Endothelial cell of umbilical vein (primary cell): ENCODE data around the gene RGS10. TPM values are rescaled to one million over a fixed set of nuclear protein-coding genes. Genes with fewer than 3 reads are reported as not detected.

Source experiments
- BruUV-seq: library from RNA; stranded (reverse); fragments of 400-500 nt; replicated peaks from 2 replicates; lab custom pipeline; 2021; lab: Mats Ljungman, UMichigan
- CTCF ChIA-PET: fragments of 300-600, 350-600 bp; sonication (Branson Sonifier 250); formaldehyde crosslinking; loops from one replicate; lab custom pipeline; 2021; ENCODE audit warnings: antibody characterized with exemption, inconsistent platforms; lab: Charles Lee
- POLR2A ChIA-PET: fragments of 300-600, 350-600 bp; sonication (Branson Sonifier 250); formaldehyde crosslinking; loops from one replicate; lab custom pipeline; 2021; ENCODE audit warnings: antibody characterized with exemption, inconsistent platforms; lab: Charles Lee
- DNase-seq: peaks from one replicate; pipeline ENCODE4 v3.0.0-alpha.2; 2011; ENCODE audit warnings: low read depth, low spot score
- FAIRE-seq: peaks from 2 replicates; lab custom pipeline; 2011; peaks lifted over from hg19 to GRCh38; lab: Jason Lieb, UNC
- H2AFZ ChIP-seq: 2 replicates; pipeline ENCODE4 v1.6.0; 2012; ENCODE audit warnings: low read depth, low read length, control low read depth, inconsistent platforms
- H3K27ac ChIP-seq: 2 replicates; pipeline ENCODE4 v1.5.1; 2011; ENCODE audit warnings: low read depth, mild to moderate bottlenecking, control low read depth, low read length, moderate library complexity; ENCODE audit not compliant: insufficient read depth
- H3K27me3 ChIP-seq, 2 experiments: 2 replicates each; pipeline versions ENCODE4 v1.6.0 to v1.6.1; 2011; ENCODE audit warnings: low read length in 2 of 2, mixed read lengths in 1 of 2; ENCODE audit not compliant: control insufficient read depth in 2 of 2, insufficient read depth in 2 of 2
- H3K36me3 ChIP-seq, 2 experiments: 2 replicates in 1 of 2; 3 replicates in 1 of 2; pipeline ENCODE4 v1.5.1; 2011; ENCODE audit warnings: low read length in 2 of 2, mild to moderate bottlenecking in 1 of 2, moderate library complexity in 1 of 2; ENCODE audit not compliant: control insufficient read depth in 2 of 2, insufficient read depth in 2 of 2; ENCODE audit errors: extremely low read depth in 1 of 2
- H3K4me1 ChIP-seq: 3 replicates; pipeline ENCODE4 v1.5.1; 2011; ENCODE audit warnings: mild to moderate bottlenecking, low read length; ENCODE audit not compliant: control insufficient read depth, insufficient read depth; ENCODE audit errors: extremely low read depth
- H3K4me2 ChIP-seq: 2 replicates; pipeline ENCODE4 v1.6.1; 2011; ENCODE audit warnings: low read length, control low read depth, mixed read lengths; ENCODE audit not compliant: insufficient read depth
- H3K4me3 ChIP-seq, 3 experiments: fragments of 200-600 bp in 1 of 3; sonication (generic), shearing (Covaris generic) in 1 of 3; replicated peaks in 1 of 3; 2 replicates each; pipeline ENCODE4 v1.5.1; 2011 to 2016; ENCODE audit warnings: control low read depth in 3 of 3, low read length in 3 of 3, mild to moderate bottlenecking in 2 of 3, inconsistent platforms in 1 of 3, low read depth in 1 of 3, moderate library complexity in 1 of 3; ENCODE audit not compliant: insufficient read depth in 1 of 3
- H3K79me2 ChIP-seq: 2 replicates; pipeline ENCODE4 v1.6.0; 2012; ENCODE audit warnings: low read length, inconsistent platforms; ENCODE audit not compliant: control insufficient read depth, insufficient read depth
- H3K9ac ChIP-seq: replicated peaks from 2 replicates; pipeline ENCODE3; 2011; ENCODE audit warnings: low read length, control low read depth; ENCODE audit not compliant: insufficient read depth; ENCODE audit errors: extremely low read depth
- H3K9me1 ChIP-seq: replicated peaks from 3 replicates; pipeline ENCODE4 v1.6.0; 2011; ENCODE audit warnings: mild to moderate bottlenecking, low read length; ENCODE audit not compliant: control insufficient read depth, insufficient read depth; ENCODE audit errors: extremely low read depth
- H3K9me3 ChIP-seq: replicated peaks from 2 replicates; pipeline ENCODE4 v1.5.1; 2012; ENCODE audit warnings: low read length, inconsistent platforms; ENCODE audit not compliant: control insufficient read depth, insufficient read depth
- H4K20me1 ChIP-seq: replicated peaks from 2 replicates; pipeline ENCODE3; 2011; ENCODE audit warnings: mild to moderate bottlenecking, low read length; ENCODE audit not compliant: control insufficient read depth, insufficient read depth; ENCODE audit errors: extremely low read depth
- CTCF ChIP-seq, 2 donors: IDR thresholded peaks; 1 replicate in 1 of 2; 2 replicates in 1 of 2; pipeline ENCODE4 v1.5.1; 2011; ENCODE audit warnings: low read length in 2 of 2, mild to moderate bottlenecking in 2 of 2, moderate library complexity in 2 of 2, control low read depth in 1 of 2, inconsistent platforms in 1 of 2, low read depth in 1 of 2; ENCODE audit not compliant: insufficient read depth in 1 of 2; ENCODE audit errors: extremely low read depth in 1 of 2
- EZH2 ChIP-seq: IDR thresholded peaks from 2 replicates; pipeline ENCODE4 v1.6.1; 2012; ENCODE audit warnings: borderline replicate concordance, low read depth, mild to moderate bottlenecking, moderate library complexity, low read length, inconsistent platforms; ENCODE audit not compliant: severe bottlenecking
- FOS ChIP-seq: IDR thresholded peaks from 2 replicates; pipeline ENCODE4 v1.6.1; 2011; ENCODE audit warnings: mild to moderate bottlenecking, low read length, moderate library complexity, borderline replicate concordance; ENCODE audit not compliant: insufficient read depth
- GATA2 ChIP-seq: IDR thresholded peaks from 2 replicates; pipeline ENCODE4 v1.7.0; 2011; ENCODE audit warnings: low read depth, mild to moderate bottlenecking, moderate library complexity, mixed read lengths, low read length; ENCODE audit not compliant: insufficient read length, insufficient read depth
- JUN ChIP-seq: IDR thresholded peaks from 2 replicates; pipeline ENCODE4 v1.6.1; 2011; ENCODE audit warnings: borderline replicate concordance, low read depth; ENCODE audit not compliant: insufficient read length, insufficient read depth
- MAX ChIP-seq: IDR thresholded peaks from 2 replicates; pipeline ENCODE4 v1.6.1; 2011; ENCODE audit not compliant: insufficient read depth, insufficient read length
- MYC ChIP-seq: IDR thresholded peaks from one replicate; pipeline ENCODE4 v1.6.1; 2011; ENCODE audit warnings: mild to moderate bottlenecking, low read depth, low read length
- POLR2A ChIP-seq: IDR thresholded peaks from 2 replicates; pipeline ENCODE4 v1.6.1; 2012; ENCODE audit warnings: low read depth, mild to moderate bottlenecking, control low read depth, low read length
- POLR2AphosphoS5 ChIP-seq: IDR thresholded peaks from 2 replicates; pipeline ENCODE4 v1.6.1; 2012; ENCODE audit warnings: low read depth, mild to moderate bottlenecking, control low read depth, low read length, moderate library complexity; ENCODE audit not compliant: insufficient read depth
- dilution Hi-C: fragments of 300-500 bp; cut with MboI; formaldehyde crosslinking; loops from one replicate; pipeline ENCODE4 v1.15.0; 2019; ENCODE audit warnings: low sequenced_read_pairs; ENCODE audit not compliant: extremely low pct_ligation_motif_present
- intact Hi-C: fragments of 100-400 bp; cut with micrococcal nuclease; formaldehyde crosslinking; loops from one replicate; pipeline ENCODE4 v1.10.0; 2022
- polyA plus RNA-seq, 4 experiments: library from polyadenylated mRNA; depleted of rRNA in 3 of 4; stranded (reverse) in 3 of 4; unstranded in 1 of 4; fragments of >200 nt; gene quantifications; 2 replicates each; pipeline versions ENCODE4 v1.2.1 to v1.2.3, GENCODE V29; 2011 to 2012; ENCODE audit warnings: missing spikeins in 1 of 4
- total RNA-seq: library from RNA; stranded (reverse); gene quantifications from 2 replicates; pipeline ENCODE4 v1.2.3, GENCODE V29; 2021

RGS10 gene
- total and polyA plus RNA-seq, 2 donors (not counting 3 experiments of a cell fraction or from before 2014, with no cell fraction given), result 7.8 to 22.4 TPM

GRCh38 chr10:119500821-119501220, 41.7 kb downstream of the RGS10 start:
- no peak overlapping the region for H3K27ac ChIP-seq
- FAIRE-seq (no peak), DNase-seq (no peak)
- H3K9me3 ChIP-seq, result no peaks in the 10 kb centered on the region
- no peaks in the 10 kb centered on the region for H3K27me3 ChIP-seq
- POLR2A ChIA-PET, result no interaction called here
- dilution Hi-C loops, result no loop called here
- no TSS peak for BruUV-seq
- TF ChIP-seq FOS (no peak), EZH2 (no peak), JUN (no peak), GATA2 (no peak), MAX (no peak), POLR2AphosphoS5 (no peak), MYC (no peak), CTCF (IDR thresholded peaks at IDR 0.05; ENCODE audit: extremely low read depth in 1 of 2, insufficient read depth in 1 of 2, low read depth in 1 of 2, low read length in 2 of 2) (no peak), POLR2A (no peak)
- H3K9me1 ChIP-seq, result no peaks in the 10 kb centered on the region
- CTCF ChIA-PET, result interaction anchor here (1.3 to 2.7 kb wide), 2 partner anchors 10 to 12 kb away, joined by 4 to 17 read pairs; no protein-coding TSS in a partner anchor
- no peaks in the 10 kb centered on the region for H4K20me1 ChIP-seq
- intact Hi-C loops, result no loop called here
- H3K4me3 ChIP-seq, result no peak overlapping the region
- no peak overlapping the region for H2AFZ ChIP-seq
- H3K36me3 ChIP-seq, result no peaks in the 10 kb centered on the region
- H3K9ac ChIP-seq, result no peak overlapping the region
- H3K4me2 ChIP-seq, result no peak overlapping the region
- H3K79me2 ChIP-seq, result no peaks in the 10 kb centered on the region
- H3K4me1 ChIP-seq, result no peaks in the 10 kb centered on the region
